Skin epidermis (tissue), 12 donors: ENCODE results near the gene KRT24.
A peak's percentile ranks its signal among the peaks of the same experiment; 100 is the strongest.

Experiments
- H3K27ac ChIP-seq, 21 experiments: fragments of 200-600 bp; sonication (generic) in 11 of 21; one replicate each; pipeline ENCODE4 v1.5.0; 2020; ENCODE audit warnings: mild to moderate bottlenecking in 3 of 21, inconsistent platforms in 2 of 21, moderate library complexity in 2 of 21
- H3K4me3 ChIP-seq, 7 experiments: fragments of 200-600 bp; sonication (generic) in 2 of 7; one replicate each; pipeline ENCODE4 v1.5.0; 2020; ENCODE audit warnings: inconsistent platforms in 2 of 7, mild to moderate bottlenecking in 2 of 7, moderate library complexity in 1 of 7

KRT24 gene

GRCh38 chr17:40696651-40697072, 6.9 kb downstream of the KRT24 start:
- H3K4me3 ChIP-seq = no peak overlapping the region
- H3K27ac ChIP-seq = peak overlapping the region in 1 of 21 experiments; percentile 25

DNA sequence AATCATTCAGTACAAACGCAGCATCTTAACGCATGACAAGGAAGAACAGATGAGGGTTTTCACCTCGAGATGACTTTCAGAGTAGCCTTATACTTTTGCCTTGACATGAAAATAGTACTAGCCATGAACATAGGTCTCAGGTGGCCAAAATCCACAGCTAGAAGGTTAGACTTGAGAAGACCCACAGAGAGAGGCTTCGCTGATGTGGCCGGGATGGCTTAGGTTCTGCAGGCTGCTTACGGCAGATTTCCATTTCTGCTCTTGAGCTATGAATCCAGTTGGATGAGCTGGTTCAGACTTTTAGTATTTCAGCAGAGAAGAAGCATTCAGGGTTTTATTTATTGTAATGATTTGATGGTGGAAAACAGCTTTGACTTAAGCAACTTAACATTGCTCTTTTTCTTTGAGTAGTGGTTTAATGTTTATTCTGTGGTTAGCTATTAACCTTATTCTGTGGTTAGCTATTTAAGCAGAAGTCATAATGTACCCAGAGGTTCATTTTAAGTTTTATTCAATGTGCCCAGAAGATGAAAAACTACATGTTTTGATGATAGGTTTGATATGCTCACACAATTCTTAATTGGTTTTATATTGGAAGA, 7.6 kb downstream of the KRT24 start:
- no peak overlapping the region for H3K4me3 ChIP-seq

DNA sequence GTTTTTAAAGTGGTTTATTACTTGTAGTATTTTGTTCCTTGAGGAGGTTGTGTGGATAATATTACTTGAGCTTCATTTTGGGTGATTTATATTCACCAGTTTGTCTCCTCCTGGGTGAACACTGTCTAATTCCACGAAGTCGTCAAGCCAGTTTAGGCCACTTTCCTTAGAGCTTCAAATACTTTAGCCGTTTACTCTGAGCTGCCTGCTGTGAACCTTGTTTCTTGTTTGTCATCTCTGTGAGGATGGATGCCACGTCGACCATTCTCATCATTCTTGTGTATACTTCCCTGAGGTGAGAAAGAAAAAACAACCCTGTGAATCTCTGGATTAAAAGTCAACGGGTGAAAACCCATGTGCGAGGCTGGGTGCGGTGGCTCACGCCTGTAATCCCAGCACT, 9.0 kb downstream of the KRT24 start:
- Histone ChIP-seq H3K4me3 (no peak overlapping the region), H3K27ac (no peak overlapping the region)

More for the DNA sequence above, 7.6 kb downstream of the KRT24 start:
- H3K27ac ChIP-seq = no peak overlapping the region

DNA sequence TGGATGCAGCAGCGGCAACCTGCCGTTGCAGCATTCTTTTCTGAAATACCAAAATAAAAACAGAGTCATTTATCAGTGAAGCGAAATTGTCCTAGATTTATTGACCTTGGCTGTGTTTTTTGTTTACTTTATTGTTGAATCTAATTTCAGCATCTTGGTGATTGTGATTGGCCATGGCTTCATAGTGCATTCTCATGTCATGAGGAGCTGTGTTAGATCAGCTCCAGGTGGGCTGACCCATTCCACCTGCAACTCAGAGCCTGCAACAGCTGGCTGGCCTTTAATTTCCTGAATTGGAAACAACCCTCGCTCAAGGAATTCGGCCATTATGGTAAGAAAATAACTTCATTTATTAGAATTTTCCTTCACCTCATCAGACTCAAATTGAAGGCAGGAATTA, 16.4 kb downstream of the KRT24 start:
- no peak overlapping the region for H3K27ac ChIP-seq

GRCh38 chr17:40686192-40686591, 17.4 kb downstream of the KRT24 start:
- no peak overlapping the region for H3K4me3 ChIP-seq
- no peak overlapping the region for H3K27ac ChIP-seq

More for the DNA sequence above, 16.4 kb downstream of the KRT24 start:
- H3K4me3 ChIP-seq = no peak overlapping the region

DNA sequence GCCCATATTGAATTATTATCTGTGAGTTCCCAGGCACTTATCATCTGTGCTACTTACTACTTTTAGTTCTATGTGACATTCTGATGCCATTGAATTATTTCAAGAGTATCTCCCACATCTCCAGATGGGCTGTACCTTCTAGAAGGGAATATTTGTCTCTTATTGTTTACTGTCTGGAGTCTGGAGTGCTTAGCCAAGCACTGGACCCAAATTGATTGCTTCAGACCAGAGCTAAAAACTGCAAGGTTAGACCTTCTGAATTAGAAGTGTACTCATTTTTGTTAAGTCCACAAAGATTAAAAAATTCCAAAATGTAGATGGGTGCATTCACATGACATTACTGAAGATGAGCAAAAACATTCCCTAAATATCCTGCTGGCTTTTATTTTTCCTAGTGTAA, 22.6 kb downstream of the KRT24 start:
- Histone ChIP-seq H3K27ac (no peak overlapping the region), H3K4me3 (no peak overlapping the region)

DNA sequence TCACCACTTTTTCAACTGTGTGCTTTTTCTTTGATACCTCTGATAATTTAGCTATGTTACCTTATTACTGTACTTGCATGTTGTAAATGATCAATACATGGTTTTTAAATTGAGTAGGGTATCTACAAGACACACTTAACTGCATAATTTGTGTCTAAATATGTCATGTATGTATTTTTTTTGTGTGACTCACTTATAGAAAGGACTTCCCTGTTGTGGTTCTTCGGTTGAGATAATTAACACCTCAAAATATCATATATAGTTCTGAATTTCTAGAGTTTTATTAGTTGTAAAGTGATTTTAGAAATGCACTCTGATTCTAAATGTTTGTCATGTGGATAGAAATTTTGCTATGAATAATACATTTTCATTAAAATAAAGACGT, 24.0 kb downstream of the KRT24 start:
- no peak overlapping the region for H3K27ac ChIP-seq
- no peak overlapping the region for H3K4me3 ChIP-seq

DNA sequence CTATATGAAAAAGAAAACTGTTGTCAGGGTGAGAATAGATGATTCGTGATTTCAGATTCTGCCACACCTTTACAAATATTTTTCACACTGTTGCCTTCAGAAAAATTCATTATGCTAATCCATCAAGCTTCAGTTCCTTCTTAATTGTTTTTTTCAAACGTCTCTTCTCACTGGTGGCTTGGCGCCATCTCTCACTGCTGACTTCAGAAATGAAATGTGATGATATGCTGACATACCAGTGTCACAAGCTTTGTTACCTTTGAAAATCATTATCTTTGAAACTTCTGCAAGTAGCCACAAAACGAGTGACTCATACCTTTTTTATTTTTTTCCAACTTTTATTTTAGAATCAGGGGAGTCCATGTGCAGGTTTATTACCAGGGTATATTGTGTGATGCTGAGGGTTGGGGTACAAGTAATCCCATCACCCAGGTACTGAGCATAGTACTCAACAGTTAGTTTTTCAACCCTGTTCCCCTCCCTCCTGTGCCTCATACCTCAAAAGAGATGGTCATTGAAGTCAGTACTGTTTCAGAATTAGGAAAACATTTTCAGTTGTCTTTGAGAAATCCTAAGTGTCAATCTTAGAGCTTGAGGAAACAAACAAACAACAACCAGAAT, 24.5 kb downstream of the KRT24 start:
- Histone ChIP-seq H3K4me3 (no peak overlapping the region), H3K27ac (no peak overlapping the region)

GRCh38 chr17:40675905-40676304, 27.6 kb downstream of the KRT24 start:
- Histone ChIP-seq H3K27ac (no peak overlapping the region), H3K4me3 (no peak overlapping the region)

DNA sequence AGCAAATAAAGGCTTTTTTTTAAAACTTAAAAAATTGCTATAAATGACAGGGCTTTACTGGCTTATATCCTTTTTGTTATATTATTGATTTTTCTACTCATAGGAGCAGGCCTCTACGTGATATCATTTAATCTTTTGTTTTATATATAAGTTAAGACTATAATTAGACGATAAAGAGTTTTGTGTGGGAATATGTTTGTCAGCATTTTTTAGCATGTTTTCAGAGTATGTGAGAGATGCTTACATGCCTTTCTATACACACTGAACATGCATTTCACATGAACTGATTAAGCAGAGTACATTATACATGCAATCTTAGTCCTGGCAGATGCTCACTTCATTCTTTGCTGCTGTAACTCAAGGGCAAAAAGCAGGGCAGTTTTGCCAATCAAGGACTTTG, 30.9 kb downstream of the KRT24 start:
- H3K4me3 ChIP-seq = no peak overlapping the region
- H3K27ac ChIP-seq = no peak overlapping the region

DNA sequence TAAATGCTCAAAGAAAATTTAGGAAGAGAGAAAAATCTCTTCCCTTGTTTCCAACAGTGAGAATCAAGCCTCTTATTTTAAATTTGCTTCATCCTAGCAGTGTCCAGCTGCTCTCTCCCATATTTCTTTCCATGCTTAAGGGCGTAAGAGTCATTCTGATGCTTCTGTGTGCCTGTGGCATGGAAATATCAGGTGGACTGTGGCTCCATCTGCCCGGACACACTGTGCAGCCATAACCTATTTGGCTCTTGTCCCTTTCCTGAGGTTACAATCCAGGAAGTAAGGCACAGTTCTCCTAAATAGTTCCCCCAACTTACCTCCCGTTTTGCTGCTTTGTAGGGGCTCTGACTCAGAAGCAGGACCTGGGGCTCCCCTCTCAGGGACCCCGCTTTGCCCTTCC, 32.3 kb downstream of the KRT24 start:
- H3K27ac ChIP-seq = no peak overlapping the region

GRCh38 chr17:40666331-40666730, 37.2 kb downstream of the KRT24 start:
- Histone ChIP-seq H3K4me3 (no peak overlapping the region), H3K27ac (no peak overlapping the region)

More for the DNA sequence above, 32.3 kb downstream of the KRT24 start:
- H3K4me3 ChIP-seq = no peak overlapping the region

DNA sequence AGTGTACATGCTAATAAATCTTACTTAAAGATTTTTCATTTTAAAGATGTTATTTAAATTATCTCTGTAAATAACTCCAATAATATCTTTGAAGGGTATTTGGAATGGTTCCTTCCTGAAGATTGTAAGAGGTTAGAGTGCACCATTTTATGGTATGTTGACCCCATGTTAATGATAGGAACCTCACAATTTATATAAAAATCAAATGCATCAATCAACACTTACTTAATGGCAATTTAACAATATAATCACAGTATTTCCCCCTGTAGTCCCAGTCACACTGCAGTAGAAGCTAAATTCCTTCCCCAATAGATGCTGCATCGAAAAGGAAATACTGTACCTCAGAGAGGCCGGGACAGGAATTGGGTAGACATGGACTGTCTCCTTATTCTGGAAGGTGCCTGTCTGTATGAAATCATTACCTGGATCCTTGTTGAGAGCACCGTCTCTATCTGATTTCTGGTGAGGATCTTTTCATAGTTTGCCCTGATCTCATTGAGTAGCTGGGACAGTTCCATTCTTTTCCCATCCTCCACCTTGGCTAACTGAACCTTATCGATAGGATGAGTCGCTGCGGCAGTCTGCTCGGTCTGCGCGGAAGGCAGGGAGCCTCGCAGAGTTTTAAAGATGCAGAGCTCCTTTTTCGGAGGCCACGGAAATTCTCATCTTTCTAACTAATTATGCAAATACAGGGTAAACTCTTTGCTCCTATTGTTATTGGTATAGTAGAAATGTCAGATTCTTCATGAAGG, 38.8 kb downstream of the KRT24 start, which contains the start of gene KRT222:
Gene KRT222 (minus strand): TSS at position 596 of the 752 bp plus-strand sequence. CDS start 78 bp downstream, at position 518.
- H3K4me3 ChIP-seq = peak within 1 kb of the TSS in 4 of 7 experiments; percentile 1 to 14 (median 4)
- no peak within 1 kb of the TSS for H3K27ac ChIP-seq

DNA sequence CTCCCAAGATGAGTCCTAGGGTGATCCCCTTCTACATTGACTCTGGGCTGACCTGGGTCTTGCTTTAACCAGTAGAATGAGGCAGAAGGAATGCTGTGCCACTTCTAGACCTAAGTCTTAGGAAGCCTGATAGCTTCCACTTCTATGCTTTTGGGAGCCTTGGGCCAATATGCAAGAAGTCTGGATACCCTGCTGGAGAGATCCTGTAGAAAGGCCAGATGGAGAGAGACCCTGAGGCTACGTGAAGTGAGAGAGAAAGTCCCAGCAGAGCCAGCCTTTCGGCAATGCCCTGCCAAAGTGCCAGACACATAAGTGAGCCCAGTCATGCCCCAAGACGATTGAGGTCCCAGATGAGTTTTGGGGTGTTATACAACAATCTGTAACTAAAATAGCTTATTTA, 40.3 kb downstream of the KRT24 start:
- Histone ChIP-seq H3K27ac (no peak overlapping the region), H3K4me3 (no peak overlapping the region)

GRCh38 chr17:40659911-40660310, 43.6 kb downstream of the KRT24 start:
- H3K27ac ChIP-seq = no peak overlapping the region
- H3K4me3 ChIP-seq = no peak overlapping the region

DNA sequence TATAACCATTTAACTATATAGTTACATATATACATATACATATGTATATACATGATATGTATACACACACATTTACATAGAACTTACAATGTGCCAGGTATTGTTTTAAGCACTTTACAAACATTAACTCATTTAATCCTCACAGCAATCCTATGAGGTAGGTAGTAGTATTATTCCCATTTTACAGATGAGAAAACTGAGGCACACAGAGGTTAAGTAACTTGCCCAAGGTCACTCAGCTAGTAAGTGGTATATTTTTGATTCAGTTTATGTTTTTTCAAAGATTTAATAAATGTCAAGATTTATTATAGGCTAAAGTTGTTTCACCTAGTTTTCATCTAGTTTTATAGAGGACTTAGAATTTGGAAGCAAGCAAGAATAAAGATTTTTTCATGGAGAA, 45.2 kb downstream of the KRT24 start:
- Histone ChIP-seq H3K4me3 (no peak overlapping the region), H3K27ac (no peak overlapping the region)

- no peak overlapping the region for H3K27ac ChIP-seq
- H3K4me3 ChIP-seq = no peak overlapping the region
Observed at GRCh38 chr17:40651939-40652338, 51.6 kb downstream of the KRT24 start.

GRCh38 chr17:40648384-40648968, 55.1 kb downstream of the KRT24 start:
- H3K27ac ChIP-seq = peak overlapping the region; percentile 96 to 100 (median 99)
- H3K4me3 ChIP-seq = peak overlapping the region; percentile 63 to 96 (median 84)
